ENCODE measurements around the gene UBE2L5. TPM values are rescaled to one million over a fixed set of nuclear protein-coding genes. Genes with fewer than 3 reads are reported as not detected.

Gene UBE2L5
- total RNA-seq, 1 donor from 2014 or later, result not detected

- no peak for FAIRE-seq
- Histone ChIP-seq H3K4me2 (ENCODE audit: low read length) (no peak overlapping the region), H3K4me1 (ENCODE audit: insufficient read depth, low read length) (no peaks in the 10 kb centered on the region), H3K9me3 (ENCODE audit: insufficient read depth, low read depth, low read length) (no peaks in the 10 kb centered on the region), H2AFZ (ENCODE audit: low read depth, low read length) (no peak overlapping the region), H3K9ac (ENCODE audit: low read length) (no peak overlapping the region), H3K36me3 (ENCODE audit: insufficient read depth, low read length) (no peaks in the 10 kb centered on the region), H4K20me1 (ENCODE audit: insufficient read depth, low read length) (no peaks in the 10 kb centered on the region), H3K4me3 (ENCODE audit: insufficient read depth, low read depth, low read length) (no peak overlapping the region), H3K27me3 (ENCODE audit: insufficient read depth, low read length) (no peaks in the 10 kb centered on the region), H3K79me2 (ENCODE audit: insufficient read depth, low read length) (no peaks in the 10 kb centered on the region), H3K27ac (ENCODE audit: low read depth, low read length) (no peak overlapping the region)
- no peaks in the 10 kb centered on the region for H3K27me3 Mint-ChIP-seq (ENCODE audit: low read depth, unreplicated experiment)
- H3K4me1 Mint-ChIP-seq (ENCODE audit: low read depth, unreplicated experiment), result no peaks in the 10 kb centered on the region
- H3K4me3 Mint-ChIP-seq (ENCODE audit: unreplicated experiment), result no peak overlapping the region
- H3K36me3 Mint-ChIP-seq (ENCODE audit: low read depth, unreplicated experiment), result no peaks in the 10 kb centered on the region
- no peak for DNase-seq (ENCODE audit: low read depth)
- H3K27ac Mint-ChIP-seq (ENCODE audit: unreplicated experiment), result no peak overlapping the region
- no peaks in the 10 kb centered on the region for H3K9me3 Mint-ChIP-seq (ENCODE audit: unreplicated experiment)
- TF ChIP-seq CTCF (IDR thresholded peaks at IDR 0.05; ENCODE audit: insufficient read depth, low read depth, low read length) (no peak), EZH2 (IDR thresholded peaks at IDR 0.05; ENCODE audit: insufficient read depth, low read length) (no peak)
Measured at GRCh38 chr13:30473675-30474074, 51.4 kb downstream of the UBE2L5 start.

GRCh38 chr13:30477346-30478195 lies 55.3 kb downstream of the UBE2L5 start:
- Histone ChIP-seq H3K27ac (ENCODE audit: low read depth, low read length) (no peak overlapping the region), H2AFZ (ENCODE audit: low read depth, low read length) (no peak overlapping the region), H3K36me3 (ENCODE audit: insufficient read depth, low read length) (no peaks in the 10 kb centered on the region), H3K4me1 (ENCODE audit: insufficient read depth, low read length) (no peaks in the 10 kb centered on the region), H3K27me3 (ENCODE audit: insufficient read depth, low read length) (no peaks in the 10 kb centered on the region), H4K20me1 (ENCODE audit: insufficient read depth, low read length) (no peaks in the 10 kb centered on the region), H3K4me3 (ENCODE audit: insufficient read depth, low read depth, low read length) (no peak overlapping the region), H3K9ac (ENCODE audit: low read length) (no peak overlapping the region), H3K4me2 (ENCODE audit: low read length) (no peak overlapping the region), H3K9me3 (ENCODE audit: insufficient read depth, low read depth, low read length) (no peaks in the 10 kb centered on the region), H3K79me2 (ENCODE audit: insufficient read depth, low read length) (no peaks in the 10 kb centered on the region)
- Mint-ChIP-seq H3K27ac (ENCODE audit: unreplicated experiment) (no peak overlapping the region), H3K4me1 (ENCODE audit: low read depth, unreplicated experiment) (no peaks in the 10 kb centered on the region), H3K9me3 (ENCODE audit: unreplicated experiment) (peaks cover 3% of the 10 kb centered on the region), H3K27me3 (ENCODE audit: low read depth, unreplicated experiment) (peaks cover 2% of the 10 kb centered on the region), H3K4me3 (ENCODE audit: unreplicated experiment) (no peak overlapping the region), H3K36me3 (ENCODE audit: low read depth, unreplicated experiment) (no peaks in the 10 kb centered on the region)
- no peak for FAIRE-seq
- TF ChIP-seq CTCF (IDR thresholded peaks at IDR 0.05; ENCODE audit: insufficient read depth, low read depth, low read length) (no peak), EZH2 (IDR thresholded peaks at IDR 0.05; ENCODE audit: insufficient read depth, low read length) (no peak)
- no peak for DNase-seq (ENCODE audit: low read depth)

Other genes starting within 250 kb of the UBE2L5 start
- 36.9 and 42.0 TPM in 2 replicates for gene KATNAL1, start 114.9 kb upstream of the UBE2L5 start, total RNA-seq
- 177 and 200 TPM in 2 replicates for gene HMGB1, start 43.4 kb downstream of the UBE2L5 start, total RNA-seq
- 27.4 and 29.6 TPM in 2 replicates for gene USPL1, start 195.4 kb downstream of the UBE2L5 start, total RNA-seq

Measured in astrocyte (in vitro differentiated cells and primary cell).